ENCODE measurements around the gene WDR41.

GRCh38 chr5:77407152-77407551 lies 85.0 kb downstream of the WDR41 start:
- TF ChIP-seq ZNF274 (IDR thresholded peaks at IDR 0.05; ENCODE audit: low read depth, low read length) (no peak), YY1 (IDR thresholded peaks at IDR 0.05; ENCODE audit: insufficient read depth, insufficient read length) (no peak)

Data from NT2/D1 (cell line).